Ovary (tissue), 1 donor: Measurements from ENCODE around the gene ARHGEF33.

Experiments
- EP300 ChIP-seq: sonication (generic); formaldehyde crosslinking; IDR thresholded peaks from one replicate; pipeline ENCODE4 v1.6.1; 2017; ENCODE audit warnings: antibody characterized with exemption
- POLR2A ChIP-seq: fragments of 450-650 bp; IDR thresholded peaks from one replicate; pipeline ENCODE4 v1.6.1; 2017; ENCODE audit warnings: antibody characterized with exemption, mild to moderate bottlenecking, moderate library complexity

- no peak for TF ChIP-seq EP300
- no peak for TF ChIP-seq POLR2A
Observed at GRCh38 chr2:38966006-38966405, 76.3 kb downstream of the ARHGEF33 start.
